ENCODE data around the gene C14orf132.

The C14orf132 gene

GRCh38 chr14:96084796-96085195 is 45.6 kb downstream of the C14orf132 start:
- TF ChIP-seq CTCF (IDR thresholded peaks at IDR 0.05) = no peak

DNA sequence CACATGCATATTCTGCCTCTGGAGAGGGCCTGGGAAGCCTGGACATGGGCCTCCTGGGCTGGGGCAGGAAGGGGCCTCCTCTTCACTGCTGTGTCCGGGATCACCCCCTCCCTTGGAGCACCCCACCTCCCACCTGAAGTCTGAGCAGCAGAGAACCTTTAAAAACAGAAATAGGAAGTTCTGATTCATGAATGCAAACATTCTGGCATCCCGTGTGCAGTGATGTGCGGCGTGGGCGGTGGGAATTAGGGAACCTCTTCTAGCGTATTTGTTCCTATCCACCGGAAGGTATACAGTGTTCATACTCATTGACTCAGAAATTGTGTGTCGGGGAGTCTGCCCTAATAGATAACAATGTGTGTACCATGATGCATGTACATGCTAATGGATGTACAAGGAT is 46.2 kb downstream of the C14orf132 start:
- TF ChIP-seq CTCF (IDR thresholded peaks at IDR 0.05) = no peak

DNA sequence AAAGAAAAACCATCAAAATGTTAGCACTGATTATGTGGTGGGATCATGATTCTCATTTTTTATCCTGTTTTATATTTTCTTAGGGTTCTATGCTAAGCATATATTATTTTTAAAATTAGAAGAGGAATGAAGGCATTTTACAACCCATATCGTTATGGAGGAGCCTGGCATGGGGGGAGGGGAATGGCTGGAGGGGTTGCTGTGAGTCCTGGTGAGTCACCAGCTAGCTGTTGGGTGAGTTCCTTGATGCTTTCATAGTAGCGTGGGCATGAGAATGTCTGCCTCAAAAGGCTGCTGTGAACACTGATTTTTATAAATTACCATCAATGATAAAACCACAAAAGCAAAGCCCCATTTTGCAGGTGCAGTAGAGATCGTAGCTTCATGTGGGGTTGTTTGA is 46.9 kb downstream of the C14orf132 start:
- TF ChIP-seq CTCF (IDR thresholded peaks at IDR 0.05) = no peak

GRCh38 chr14:96086574-96087077 is 47.5 kb downstream of the C14orf132 start:
- TF ChIP-seq CTCF (IDR thresholded peaks at IDR 0.05) = no peak

DNA sequence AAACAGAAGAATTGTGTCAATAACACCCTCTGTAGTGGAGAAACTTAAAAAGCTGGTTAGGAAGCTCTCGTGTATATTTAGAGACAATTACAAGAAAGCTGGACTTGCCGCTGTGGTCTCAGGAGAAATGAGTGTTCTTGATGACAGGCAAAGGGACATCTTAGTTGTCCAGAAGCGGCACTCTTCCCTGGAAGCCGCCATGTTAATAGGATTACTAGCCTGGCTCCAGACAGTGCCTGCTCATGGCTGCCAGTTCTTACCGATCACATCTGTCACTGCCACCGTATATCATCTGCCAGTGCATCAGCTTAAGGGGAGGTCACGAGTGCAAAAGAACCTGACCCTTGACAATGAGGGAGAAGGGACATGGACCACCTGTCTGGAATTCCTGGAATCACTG is 48.9 kb downstream of the C14orf132 start:
- no peak for TF ChIP-seq CTCF (IDR thresholded peaks at IDR 0.05)

DNA sequence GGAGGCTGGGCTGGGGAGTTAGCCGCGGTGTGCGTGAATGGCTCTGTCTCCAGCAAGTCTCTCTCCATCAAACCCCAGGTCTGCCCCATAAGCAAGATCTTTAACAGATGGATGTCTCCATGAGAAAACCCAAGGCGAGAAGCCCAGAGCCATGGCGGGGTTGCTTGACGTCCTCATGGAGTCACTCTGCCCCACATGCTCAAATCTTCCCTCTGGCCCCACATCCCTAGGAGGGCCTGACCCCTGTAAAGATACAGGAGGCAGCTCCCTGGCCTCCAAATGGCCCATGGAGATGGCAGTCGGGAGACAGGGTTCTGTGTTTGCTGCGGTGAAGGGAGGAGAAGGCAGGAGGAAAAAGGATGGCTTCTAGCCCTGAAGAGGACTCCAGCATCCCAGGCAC is 49.3 kb downstream of the C14orf132 start:
- no peak for TF ChIP-seq CTCF (IDR thresholded peaks at IDR 0.05)

- no peak for TF ChIP-seq CTCF (IDR thresholded peaks at IDR 0.05)
Measured at GRCh38 chr14:96088911-96089310, 49.7 kb downstream of the C14orf132 start.

- no peak for TF ChIP-seq CTCF (IDR thresholded peaks at IDR 0.05)
Measured at GRCh38 chr14:96089401-96089800, 50.2 kb downstream of the C14orf132 start.

Data from LNCAP (cell line).